ENCODE data around the gene OBSCN. TPM values are rescaled to one million over a fixed set of nuclear protein-coding genes. Genes with fewer than 3 reads are reported as not detected.

Gene OBSCN
- polyA plus RNA-seq (2013, experiment 1 of 2): 18.7 TPM
- 10.3 TPM for polyA plus RNA-seq (2013, experiment 2 of 2)

DNA sequence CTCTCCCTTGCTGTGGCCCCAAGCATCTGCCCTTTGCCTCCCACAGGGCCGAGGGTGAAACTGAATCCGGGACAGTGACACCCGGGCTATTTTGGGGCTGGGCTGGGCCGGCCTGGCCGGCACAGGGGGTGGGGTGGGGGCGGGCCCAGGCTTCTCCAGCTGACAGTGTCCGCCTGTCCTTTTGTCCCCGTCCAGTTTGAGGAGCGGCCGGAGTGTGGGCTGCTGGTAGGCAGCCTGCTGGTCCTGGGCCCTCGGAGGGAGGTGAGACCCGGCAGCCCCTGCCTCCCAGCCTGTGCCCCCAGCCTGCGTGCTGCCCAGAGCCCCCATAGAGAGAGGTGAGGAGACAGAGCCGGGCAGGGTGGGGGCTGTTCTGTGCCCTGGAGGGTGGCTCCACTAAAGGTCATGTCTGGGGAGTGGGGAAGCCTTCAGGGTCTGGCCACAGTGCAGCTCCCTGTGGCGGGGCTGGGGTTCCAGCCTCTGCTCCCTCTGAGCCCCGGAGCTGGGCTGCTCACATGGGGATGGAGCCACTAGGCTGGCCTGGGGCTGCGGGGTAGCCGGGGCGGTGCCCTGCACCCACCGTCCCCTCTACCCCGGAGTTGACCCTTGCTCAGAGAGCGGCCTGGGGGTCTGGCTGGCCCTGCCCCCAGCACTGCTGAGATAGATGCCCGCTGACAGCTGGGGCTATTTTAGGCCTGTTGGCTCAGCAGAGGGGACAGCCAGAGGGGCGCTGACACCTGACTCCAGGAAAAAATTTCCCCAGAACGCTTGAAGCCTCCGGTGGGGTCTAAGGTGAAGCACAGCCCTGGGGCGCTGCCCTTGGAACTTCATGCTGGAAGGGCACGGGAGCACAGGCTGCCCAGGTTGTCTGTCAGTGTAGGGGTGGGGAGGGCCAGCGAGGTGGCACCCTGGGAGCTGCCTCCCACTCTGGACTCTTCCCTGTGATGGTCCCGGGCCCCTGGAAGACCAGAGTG, at the start of gene OBSCN:
OBSCN (plus strand) TSS at position 194 of the 971 bp plus-strand sequence. CDS start 3,740 bp downstream, outside the sequence.
- H3K4me1 ChIP-seq (ENCODE audit: control insufficient read depth, insufficient read depth, low read length, poor library complexity, severe bottlenecking): peaks cover 2% of the 10 kb centered on the region
- WGBS, 2 experiments (ENCODE audit: insufficient coverage in 2 of 2): 62 to 70% methylated on average over 19 to 24 of the region's 30 CpGs
- H3K4me3 ChIP-seq (ENCODE audit: extremely low read depth, insufficient read depth, low read length, poor library complexity, severe bottlenecking): no peak within 1 kb of the TSS
- no peaks in the 10 kb centered on the region for H3K9me3 ChIP-seq (ENCODE audit: control insufficient read depth, low read length)
- H3K27ac ChIP-seq (ENCODE audit: low read depth, low read length, severe bottlenecking): no peak within 1 kb of the TSS
- H3K36me3 ChIP-seq (ENCODE audit: control insufficient read depth, insufficient read depth, low read length): no peaks in the 10 kb centered on the region

GRCh38 chr1:228158151-228159007, 49.5 kb upstream of the OBSCN start:
- 78 to 81% methylated on average over 57 to 98 of the region's 98 CpGs for WGBS, 2 experiments (ENCODE audit: insufficient coverage in 2 of 2)
- H3K36me3 ChIP-seq (ENCODE audit: control insufficient read depth, insufficient read depth, low read length): no peaks in the 10 kb centered on the region
- H3K9me3 ChIP-seq (ENCODE audit: control insufficient read depth, low read length): no peaks in the 10 kb centered on the region
- peaks cover 15% of the 10 kb centered on the region for H3K4me1 ChIP-seq (ENCODE audit: control insufficient read depth, insufficient read depth, low read length, poor library complexity, severe bottlenecking)
- H3K4me3 ChIP-seq (ENCODE audit: extremely low read depth, insufficient read depth, low read length, poor library complexity, severe bottlenecking): no peak overlapping the region
- H3K27ac ChIP-seq (ENCODE audit: low read depth, low read length, severe bottlenecking): no peak overlapping the region

- Histone ChIP-seq H3K36me3 (ENCODE audit: control insufficient read depth, insufficient read depth, low read length) (no peaks in the 10 kb centered on the region), H3K4me1 (ENCODE audit: control insufficient read depth, insufficient read depth, low read length, poor library complexity, severe bottlenecking) (peaks cover 15% of the 10 kb centered on the region), H3K27ac (ENCODE audit: low read depth, low read length, severe bottlenecking) (no peak overlapping the region), H3K9me3 (ENCODE audit: control insufficient read depth, low read length) (no peaks in the 10 kb centered on the region), H3K4me3 (ENCODE audit: extremely low read depth, insufficient read depth, low read length, poor library complexity, severe bottlenecking) (no peak overlapping the region)
- WGBS, 2 experiments (ENCODE audit: insufficient coverage in 2 of 2): 88 to 93% methylated on average over 5 to 9 of the region's 14 CpGs
These were observed 48.7 kb upstream of the OBSCN start for GRCh38 chr1:228159008-228159665.

DNA sequence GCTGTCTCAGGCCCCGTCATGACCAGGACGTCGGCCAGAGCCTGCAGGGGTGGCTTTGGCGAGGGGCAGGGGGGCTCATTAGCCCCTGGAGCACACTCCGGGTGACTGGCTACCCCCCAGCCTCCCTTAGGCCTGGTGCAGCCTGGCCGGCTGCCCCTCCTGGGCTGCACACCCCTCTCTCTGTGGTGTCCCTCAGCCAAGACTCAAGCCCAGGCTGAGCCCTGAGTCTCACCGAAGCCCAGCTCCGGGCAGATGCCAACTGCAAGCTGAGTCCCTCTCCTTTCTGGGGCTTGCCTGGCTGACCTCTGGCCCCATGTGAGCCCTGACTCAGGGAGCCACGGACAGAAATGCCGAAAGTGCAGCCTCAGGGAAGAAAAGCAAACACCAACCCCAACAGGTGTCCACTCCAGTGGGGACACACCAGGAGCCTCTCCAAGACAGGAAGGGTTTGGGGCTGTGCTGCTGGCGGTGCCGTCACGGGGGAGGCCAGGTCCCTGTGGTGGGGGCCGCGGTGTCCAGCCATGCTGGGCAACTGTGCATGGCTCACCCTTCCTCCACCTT, 47.6 kb upstream of the OBSCN start:
- H3K27ac ChIP-seq (ENCODE audit: low read depth, low read length, severe bottlenecking): no peak overlapping the region
- no peaks in the 10 kb centered on the region for H3K9me3 ChIP-seq (ENCODE audit: control insufficient read depth, low read length)
- H3K36me3 ChIP-seq (ENCODE audit: control insufficient read depth, insufficient read depth, low read length): no peaks in the 10 kb centered on the region
- WGBS, 2 experiments (ENCODE audit: insufficient coverage in 2 of 2): 85 to 96% methylated on average over 12 to 13 of the region's 15 CpGs
- H3K4me1 ChIP-seq (ENCODE audit: control insufficient read depth, insufficient read depth, low read length, poor library complexity, severe bottlenecking): peaks cover 18% of the 10 kb centered on the region
- no peak overlapping the region for H3K4me3 ChIP-seq (ENCODE audit: extremely low read depth, insufficient read depth, low read length, poor library complexity, severe bottlenecking)

- 78 to 93% methylated on average over 4 to 6 of the region's 7 CpGs for WGBS, 2 experiments (ENCODE audit: insufficient coverage in 2 of 2)
- Histone ChIP-seq H3K27ac (ENCODE audit: low read depth, low read length, severe bottlenecking) (no peak overlapping the region), H3K4me1 (ENCODE audit: control insufficient read depth, insufficient read depth, low read length, poor library complexity, severe bottlenecking) (peaks cover 18% of the 10 kb centered on the region), H3K36me3 (ENCODE audit: control insufficient read depth, insufficient read depth, low read length) (no peaks in the 10 kb centered on the region), H3K9me3 (ENCODE audit: control insufficient read depth, low read length) (no peaks in the 10 kb centered on the region), H3K4me3 (ENCODE audit: extremely low read depth, insufficient read depth, low read length, poor library complexity, severe bottlenecking) (no peak overlapping the region)
These were observed 46.5 kb upstream of the OBSCN start for GRCh38 chr1:228161362-228161761.

- no peak overlapping the region for H3K27ac ChIP-seq (ENCODE audit: low read depth, low read length, severe bottlenecking)
- no peaks in the 10 kb centered on the region for H3K36me3 ChIP-seq (ENCODE audit: control insufficient read depth, insufficient read depth, low read length)
- 92 to 95% methylated on average over 8 to 9 of the region's 9 CpGs for WGBS, 2 experiments (ENCODE audit: insufficient coverage in 2 of 2)
These were observed 46.0 kb upstream of the OBSCN start for GRCh38 chr1:228161866-228162265.

GRCh38 chr1:228162286-228163006, 45.4 kb upstream of the OBSCN start:
- WGBS, 2 experiments (ENCODE audit: insufficient coverage in 2 of 2): 70 to 74% methylated on average over 6 to 9 of the region's 14 CpGs
- Histone ChIP-seq H3K4me1 (ENCODE audit: control insufficient read depth, insufficient read depth, low read length, poor library complexity, severe bottlenecking) (peaks cover 18% of the 10 kb centered on the region), H3K36me3 (ENCODE audit: control insufficient read depth, insufficient read depth, low read length) (no peaks in the 10 kb centered on the region), H3K4me3 (ENCODE audit: extremely low read depth, insufficient read depth, low read length, poor library complexity, severe bottlenecking) (no peak overlapping the region), H3K27ac (ENCODE audit: low read depth, low read length, severe bottlenecking) (peak overlapping the region; percentile 64), H3K9me3 (ENCODE audit: control insufficient read depth, low read length) (no peaks in the 10 kb centered on the region)

More at GRCh38 chr1:228161866-228162265, 46.0 kb upstream of the OBSCN start:
- Histone ChIP-seq H3K4me1 (ENCODE audit: control insufficient read depth, insufficient read depth, low read length, poor library complexity, severe bottlenecking) (peaks cover 18% of the 10 kb centered on the region), H3K9me3 (ENCODE audit: control insufficient read depth, low read length) (no peaks in the 10 kb centered on the region), H3K4me3 (ENCODE audit: extremely low read depth, insufficient read depth, low read length, poor library complexity, severe bottlenecking) (no peak overlapping the region)

DNA sequence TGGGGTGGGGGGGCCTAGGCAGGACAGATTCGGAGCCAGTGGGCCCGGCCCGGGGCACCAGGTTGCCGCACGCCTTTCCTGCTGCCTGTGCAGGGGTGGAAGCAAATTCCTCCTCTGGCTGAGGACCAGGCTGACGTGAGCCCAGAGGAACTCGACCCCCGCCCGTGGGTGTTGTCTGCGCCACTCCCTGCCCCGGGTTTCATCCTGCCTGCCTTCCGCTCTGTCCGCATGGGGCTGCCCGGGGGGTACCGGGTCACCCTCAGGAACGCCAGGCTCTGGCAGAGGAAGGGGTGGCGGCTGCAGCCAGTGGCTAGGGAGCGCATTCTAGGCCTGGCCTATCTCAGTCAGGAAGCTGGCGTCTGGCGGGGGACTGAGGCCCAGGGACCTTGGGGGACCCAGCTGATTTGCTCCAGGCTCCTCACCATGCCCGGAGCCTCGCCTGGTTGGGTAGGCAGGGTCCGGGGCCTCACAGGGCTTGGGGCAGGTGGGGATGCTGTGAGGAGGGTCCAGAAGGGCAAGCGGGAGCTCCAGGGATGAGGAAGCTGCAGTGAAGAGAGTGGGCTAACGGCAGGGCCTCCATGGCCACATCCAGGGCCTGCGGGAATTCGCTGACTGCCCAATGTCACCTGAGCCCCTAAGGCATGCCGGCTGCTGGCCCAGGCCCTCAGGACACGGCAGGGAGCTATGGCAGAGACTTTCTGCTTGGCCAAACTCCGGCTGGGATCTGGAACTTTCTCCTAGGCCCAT, 44.7 kb upstream of the OBSCN start:
- peak overlapping the region; percentile 64 for H3K27ac ChIP-seq (ENCODE audit: low read depth, low read length, severe bottlenecking)
- H3K9me3 ChIP-seq (ENCODE audit: control insufficient read depth, low read length): no peaks in the 10 kb centered on the region
- no peak overlapping the region for H3K4me3 ChIP-seq (ENCODE audit: extremely low read depth, insufficient read depth, low read length, poor library complexity, severe bottlenecking)
- H3K4me1 ChIP-seq (ENCODE audit: control insufficient read depth, insufficient read depth, low read length, poor library complexity, severe bottlenecking): peaks cover 18% of the 10 kb centered on the region
- no peaks in the 10 kb centered on the region for H3K36me3 ChIP-seq (ENCODE audit: control insufficient read depth, insufficient read depth, low read length)
- 91% methylated on average over 30 of the region's 30 CpGs for WGBS, 2 experiments (ENCODE audit: insufficient coverage in 2 of 2)

GRCh38 chr1:228163776-228164519, 43.9 kb upstream of the OBSCN start:
- H3K36me3 ChIP-seq (ENCODE audit: control insufficient read depth, insufficient read depth, low read length): no peaks in the 10 kb centered on the region
- H3K27ac ChIP-seq (ENCODE audit: low read depth, low read length, severe bottlenecking): no peak overlapping the region
- peaks cover 18% of the 10 kb centered on the region for H3K4me1 ChIP-seq (ENCODE audit: control insufficient read depth, insufficient read depth, low read length, poor library complexity, severe bottlenecking)
- WGBS, 2 experiments (ENCODE audit: insufficient coverage in 2 of 2): 95 to 97% methylated on average over 7 to 9 of the region's 10 CpGs
- H3K4me3 ChIP-seq (ENCODE audit: extremely low read depth, insufficient read depth, low read length, poor library complexity, severe bottlenecking): no peak overlapping the region
- H3K9me3 ChIP-seq (ENCODE audit: control insufficient read depth, low read length): no peaks in the 10 kb centered on the region

All from mesodermal cell (in vitro differentiated cells).